PFSK-1 (cell line): ENCODE measurements around the gene TRPM3.

Source experiments
- POLR2AphosphoS5 ChIP-seq: IDR thresholded peaks from 2 replicates; pipeline ENCODE4 v1.6.1; 2012; ENCODE audit warnings: low read depth, mild to moderate bottlenecking, control low read depth, low read length, moderate library complexity
- SIN3A ChIP-seq: IDR thresholded peaks from 2 replicates; pipeline ENCODE4 v1.6.1; 2012; ENCODE audit warnings: mild to moderate bottlenecking, low read length, moderate library complexity, borderline replicate concordance; ENCODE audit not compliant: insufficient read depth
- TAF1 ChIP-seq: IDR thresholded peaks from 2 replicates; pipeline ENCODE4 v1.6.1; 2012; ENCODE audit warnings: low read length, control low read depth, borderline replicate concordance; ENCODE audit not compliant: insufficient read depth

GRCh38 chr9:70569070-70569772, 552.2 kb downstream of the TRPM3 start:
- TF ChIP-seq SIN3A = no peak
- no peak for TF ChIP-seq POLR2AphosphoS5
- no peak for TF ChIP-seq TAF1
